ENCODE data around the gene RPL10A.

GRCh38 chr6:35494161-35494563 is 26.0 kb downstream of the RPL10A start:
- no peak for TF ChIP-seq CTCF (IDR thresholded peaks at IDR 0.05)
- TF ChIP-seq POLR2A (IDR thresholded peaks at IDR 0.05) = no peak
